Hematopoietic multipotent progenitor cell treated with erythropoietin and hydrocortisone succinate and interleukin-3 and kit ligand, for 15 days (in vitro differentiated cells): ENCODE measurements around the gene MTERF4.

Experiments used
- DNase-seq: peaks from one replicate; pipeline ENCODE4 v3.0.0-alpha.2; 2015; ENCODE audit warnings: low spot score

MTERF4 gene

DNA sequence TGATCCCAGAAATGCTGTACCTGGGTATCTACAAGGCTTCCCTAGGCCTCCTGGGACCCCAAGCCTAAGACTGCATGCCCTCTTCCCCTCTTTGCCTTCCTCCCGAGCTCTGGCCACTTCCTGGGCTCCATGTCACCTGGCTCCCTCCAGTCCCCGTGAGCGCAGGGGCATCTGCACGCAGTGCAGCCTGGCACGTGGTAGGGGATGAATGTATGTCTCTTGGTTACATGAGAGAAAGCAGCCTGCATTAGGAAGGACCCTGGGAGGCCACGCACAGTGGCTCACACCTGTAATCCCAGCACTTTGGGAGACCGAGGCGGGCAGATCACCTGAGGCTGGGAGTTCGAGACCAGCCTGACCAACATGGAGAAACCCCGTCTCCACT, 31.3 kb upstream of the MTERF4 start:
- DNase-seq: no peak

DNA sequence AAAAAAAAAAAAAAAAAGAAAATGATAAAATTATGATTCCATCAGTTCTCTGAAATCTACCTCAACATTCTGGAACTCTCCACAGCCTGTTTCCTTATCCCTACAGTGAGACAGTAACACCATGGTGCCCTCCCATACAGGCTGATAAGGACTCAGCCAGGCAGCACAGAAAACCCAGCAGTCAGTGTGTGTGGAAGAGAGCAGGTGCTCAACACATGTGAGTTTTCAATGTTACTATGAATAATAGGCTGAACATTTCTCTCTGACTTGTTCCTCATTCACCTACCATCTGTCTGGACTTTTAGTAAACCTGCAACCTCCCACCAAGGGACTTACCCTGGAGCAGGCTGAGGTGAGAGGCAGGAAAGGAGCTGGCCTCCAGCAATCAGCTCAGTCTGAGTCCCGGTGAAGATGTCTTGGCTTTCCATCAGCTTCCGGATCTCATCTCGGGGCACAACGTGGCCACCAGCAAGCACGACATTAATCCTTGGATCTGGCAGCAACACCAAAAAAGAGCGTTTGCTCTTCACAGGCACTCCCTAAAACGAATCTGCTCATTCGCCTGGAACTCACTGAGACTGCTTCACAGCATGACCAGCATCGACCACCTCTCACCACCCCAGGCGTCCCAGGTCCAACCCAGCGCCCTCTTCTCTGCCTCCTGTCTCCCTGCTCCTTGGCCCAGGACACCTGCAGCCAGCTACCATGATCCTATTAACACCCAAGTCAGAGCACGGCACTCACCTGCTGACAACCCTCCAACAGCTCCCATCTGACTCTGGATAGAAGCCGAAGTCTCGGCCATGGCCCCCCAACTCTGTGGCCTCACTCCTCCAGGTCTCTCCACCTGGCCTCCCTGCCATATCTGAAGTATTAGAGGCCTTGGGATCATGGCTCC, 30.7 kb upstream of the MTERF4 start:
- DNase-seq: no peak

DNA sequence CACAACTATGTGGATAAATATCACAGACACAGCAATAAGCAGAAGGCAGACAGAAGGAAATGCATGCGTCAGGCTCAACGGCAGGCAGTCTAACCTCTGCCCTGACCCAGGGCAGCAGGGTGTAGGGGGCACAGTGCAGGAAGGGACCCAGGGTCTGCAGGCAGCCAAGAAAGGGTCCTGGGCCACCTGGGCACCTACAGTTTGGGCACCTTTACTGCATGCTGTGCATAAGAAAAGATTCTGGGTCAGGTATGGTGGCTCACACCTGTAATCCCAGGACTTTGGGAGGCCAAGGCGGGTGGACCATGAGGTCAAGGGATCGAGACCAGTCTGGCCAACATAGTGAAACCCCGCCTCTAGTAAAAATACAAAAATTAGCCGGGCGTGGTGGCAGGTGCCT, 29.4 kb upstream of the MTERF4 start:
- DNase-seq: no peak

DNA sequence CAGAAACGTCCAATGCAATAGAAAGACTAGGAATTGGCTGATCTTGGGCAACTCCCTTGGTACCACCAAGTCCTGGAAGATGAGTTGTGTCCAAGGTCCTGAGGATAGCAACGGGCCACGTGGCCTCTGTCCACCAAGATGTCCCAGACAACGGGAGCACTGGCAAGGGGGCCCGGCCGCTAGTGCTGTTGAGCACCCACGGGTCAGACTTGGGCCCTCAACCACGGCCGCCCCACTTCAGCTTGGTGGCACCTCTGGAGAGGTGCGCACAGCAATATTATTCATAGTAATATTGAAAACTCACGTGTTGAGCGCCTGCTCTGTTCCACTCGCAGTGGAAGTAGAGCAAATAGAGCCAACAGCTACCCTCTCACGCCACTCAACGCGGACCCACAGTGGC, 28.2 kb upstream of the MTERF4 start:
- DNase-seq: no peak

DNA sequence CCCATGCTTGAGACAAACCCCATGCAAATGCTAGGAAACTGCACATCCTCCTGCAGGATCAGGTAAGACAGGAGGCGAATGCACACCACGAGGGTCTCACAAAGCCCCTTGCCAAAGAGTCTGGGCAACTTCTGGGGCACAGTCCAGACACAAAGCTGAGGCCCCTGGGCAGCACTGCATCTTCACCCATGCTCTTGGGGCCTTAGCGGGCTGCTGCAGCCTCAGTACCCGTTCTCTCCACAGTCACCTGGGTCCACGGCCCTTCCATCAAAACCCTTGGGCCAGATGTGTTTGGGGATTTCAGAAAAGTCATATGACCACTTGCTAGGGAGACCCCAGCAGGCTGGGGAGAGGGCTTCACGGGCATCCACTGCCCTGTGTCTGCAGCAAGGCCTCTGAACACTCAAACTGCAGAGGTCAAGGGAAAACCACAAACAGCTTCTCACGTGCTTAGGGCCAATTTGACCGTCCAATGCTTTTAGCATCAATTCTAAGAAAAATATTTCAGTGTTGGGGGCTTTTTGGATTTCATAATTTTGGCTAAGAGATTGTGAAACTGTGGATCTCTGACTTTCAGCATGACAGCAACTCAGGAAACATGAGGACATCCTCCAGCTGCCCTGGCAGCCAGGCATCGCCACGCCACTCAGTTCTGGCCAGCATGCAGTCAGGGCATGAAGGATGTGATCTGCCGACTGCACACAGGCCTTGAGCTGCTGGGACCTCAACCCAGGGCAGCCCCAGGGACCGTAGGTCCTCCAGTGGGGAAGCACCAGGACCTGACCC, 27.2 kb upstream of the MTERF4 start:
- DNase-seq: no peak

DNA sequence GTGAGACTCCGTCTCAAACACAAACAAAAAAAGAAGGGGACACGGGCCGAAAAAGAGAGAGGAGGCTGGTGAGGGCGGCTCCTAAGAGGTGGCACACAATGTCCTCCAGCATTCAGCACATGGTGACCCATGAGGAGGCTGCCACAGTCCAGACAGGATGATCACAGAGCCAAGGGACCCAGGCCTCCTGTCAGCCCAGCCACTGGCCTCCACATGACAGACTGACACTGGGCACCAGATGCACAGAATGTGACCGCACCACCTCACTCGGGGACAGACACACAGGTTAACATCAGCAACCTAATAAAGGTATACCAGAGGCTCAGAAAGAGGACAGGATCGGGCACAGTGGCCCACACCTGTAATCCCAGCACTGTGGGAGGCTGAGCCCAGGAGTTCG, 26.2 kb upstream of the MTERF4 start:
- DNase-seq: no peak

DNA sequence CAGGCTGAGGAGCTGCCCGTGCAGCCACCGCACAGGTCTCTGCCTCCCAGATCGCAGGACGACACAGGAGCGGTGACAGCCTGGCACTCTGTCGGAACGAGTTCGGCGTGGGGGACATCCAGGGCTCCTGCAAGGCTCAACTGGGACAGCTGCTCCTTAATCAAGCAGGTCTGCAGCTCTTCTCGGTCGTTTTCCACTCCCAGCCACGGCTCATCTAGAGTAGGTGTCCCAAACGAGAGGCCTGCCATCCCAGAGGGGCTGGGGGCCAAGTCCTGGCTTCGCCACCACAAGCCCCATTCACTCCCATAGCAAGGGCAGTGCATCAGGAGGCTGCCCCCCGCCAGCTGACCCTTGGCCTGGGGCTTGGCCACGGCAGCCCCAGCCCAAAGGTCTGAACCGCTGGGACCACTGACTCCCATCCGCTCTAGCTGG, 24.7 kb upstream of the MTERF4 start:
- DNase-seq: no peak

DNA sequence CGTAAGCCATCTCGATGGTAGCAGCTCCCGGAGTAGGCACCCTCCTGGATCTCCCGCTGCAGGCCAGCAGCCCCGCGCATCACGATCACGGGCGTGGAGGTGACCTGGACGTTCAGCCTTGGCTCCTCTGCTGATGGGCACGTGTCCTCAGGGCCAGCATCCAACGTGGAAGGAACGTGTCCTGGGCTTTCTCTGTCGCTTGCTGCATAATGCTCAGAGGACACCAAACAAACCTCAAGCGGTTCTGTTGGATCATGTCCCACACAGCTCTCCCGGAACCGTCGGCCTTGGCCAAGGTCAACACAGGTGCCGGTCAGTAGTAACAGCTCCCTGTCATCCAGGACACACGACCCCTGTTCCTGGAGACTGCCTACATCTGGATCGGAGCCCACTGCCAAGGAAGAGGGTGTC, 24.1 kb upstream of the MTERF4 start:
- DNase-seq: no peak

DNA sequence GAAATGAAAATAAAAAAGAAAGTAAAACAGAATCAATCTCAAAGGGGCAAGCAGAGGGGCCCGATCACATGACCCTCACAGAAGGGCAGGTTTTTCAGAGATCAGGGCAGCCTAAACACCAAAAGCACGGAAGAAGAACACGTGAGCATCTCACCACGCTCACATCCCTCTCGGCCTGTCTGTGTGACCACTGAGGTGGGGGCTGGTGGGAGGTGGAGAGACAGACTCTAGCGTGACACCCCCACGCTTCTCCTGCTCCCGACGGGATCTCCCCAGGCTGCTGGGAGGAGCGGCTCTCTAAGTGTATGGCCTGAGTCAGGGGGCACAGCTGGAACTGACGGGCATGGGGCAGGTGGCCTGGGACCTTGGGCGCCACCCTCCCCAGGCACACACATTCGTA, 23.5 kb upstream of the MTERF4 start:
- no peak for DNase-seq

DNA sequence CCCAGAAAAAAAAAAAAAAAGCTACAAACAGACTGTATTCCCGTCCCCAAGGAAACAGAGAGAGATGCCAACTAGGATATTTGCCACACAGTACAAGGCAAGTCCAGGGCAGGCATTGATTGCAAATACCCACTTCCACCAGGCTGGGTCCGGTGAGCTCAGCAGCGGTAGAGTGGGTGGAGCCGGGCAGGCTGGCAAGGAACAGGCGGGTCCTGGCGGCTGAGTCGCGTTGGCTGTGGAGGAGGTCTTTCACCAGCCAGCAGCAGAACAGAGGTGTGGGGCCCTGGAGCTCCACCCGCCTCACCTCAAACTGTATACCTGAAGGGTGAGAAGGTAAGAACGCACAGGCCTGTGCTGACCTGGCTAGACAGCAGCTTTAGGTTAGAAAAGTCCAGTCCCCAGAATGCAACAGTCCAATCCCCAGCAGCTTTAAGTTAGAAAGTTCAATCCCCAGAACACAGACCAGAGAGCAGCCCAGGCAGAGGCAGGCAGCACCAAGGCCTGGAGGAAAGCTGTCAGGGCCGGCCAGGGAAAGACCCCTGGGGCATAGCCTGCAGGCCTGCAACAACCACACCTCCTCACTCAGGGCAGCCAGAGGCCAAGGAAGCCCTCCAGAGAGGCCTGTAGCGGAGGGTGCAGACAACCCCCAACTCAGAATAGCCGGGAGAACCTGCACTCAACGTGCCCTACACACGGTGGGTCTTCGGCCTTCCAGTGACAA, 21.9 kb upstream of the MTERF4 start:
- no peak for DNase-seq

DNA sequence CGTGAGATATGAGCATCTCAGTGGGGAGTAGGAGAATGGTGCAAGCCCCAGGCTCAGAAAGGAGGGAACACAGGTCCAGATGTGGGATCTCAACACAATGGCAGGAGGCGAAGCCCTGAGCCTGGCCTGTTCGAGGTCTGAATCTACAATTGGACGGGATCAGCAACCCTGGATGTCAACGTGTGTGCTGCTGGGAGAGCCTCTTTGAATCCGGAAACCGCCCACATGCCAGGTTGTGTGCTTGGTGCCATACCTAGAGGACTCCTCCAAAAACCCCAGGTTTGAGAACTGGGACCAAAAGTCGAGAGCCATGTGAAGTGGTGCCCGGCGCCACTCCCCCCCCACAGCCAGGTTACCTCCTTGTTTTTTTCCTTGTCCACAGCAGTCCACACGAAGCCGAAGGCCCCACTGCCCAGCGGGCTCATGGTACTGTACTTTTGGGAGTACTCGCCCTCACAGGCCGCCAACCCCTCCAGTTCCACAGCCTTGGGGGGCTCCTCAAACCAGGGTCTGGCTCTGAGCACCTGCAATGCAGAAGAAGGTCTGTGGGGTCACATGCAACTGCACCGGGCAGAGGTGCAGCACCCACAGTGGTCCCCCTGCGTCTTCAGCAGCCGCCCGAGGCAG, 20.4 kb upstream of the MTERF4 start:
- no peak for DNase-seq

DNA sequence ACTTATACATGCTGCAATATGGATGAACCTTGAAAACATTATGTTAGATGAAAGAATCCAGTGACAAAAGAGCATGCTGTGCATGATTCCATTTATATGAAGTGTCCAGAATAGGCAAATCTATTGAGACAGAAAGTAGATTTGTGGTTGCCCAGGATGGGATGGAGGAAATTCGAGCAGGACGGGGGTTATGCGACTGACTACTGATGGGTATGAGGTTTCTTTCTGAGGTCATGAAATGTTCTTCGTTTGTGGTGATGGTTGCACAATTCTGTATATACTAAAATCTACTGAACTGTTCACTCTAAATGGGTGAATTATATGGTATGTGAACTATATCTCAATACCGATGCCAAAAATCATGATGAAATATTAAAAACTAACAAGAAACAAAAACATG, 18.9 kb upstream of the MTERF4 start:
- DNase-seq: no peak

DNA sequence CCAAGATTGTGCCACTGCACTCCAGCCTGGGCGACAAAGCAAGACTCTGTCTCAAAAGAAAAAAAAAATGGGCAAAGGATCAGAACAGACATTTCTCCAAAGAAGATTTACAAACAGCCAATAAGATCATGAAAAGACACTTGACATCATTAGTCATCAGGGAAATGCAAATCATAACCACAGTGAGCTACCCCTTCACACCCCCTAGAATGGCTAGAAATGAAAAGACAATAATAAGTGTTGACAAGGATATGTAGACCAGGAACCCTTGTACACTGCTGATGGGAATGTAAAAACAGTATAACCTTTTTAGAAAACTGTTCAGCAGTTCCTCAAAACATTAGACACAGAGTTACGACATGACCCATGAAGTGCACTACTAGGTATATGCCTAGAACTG, 18.4 kb upstream of the MTERF4 start:
- no peak for DNase-seq

DNA sequence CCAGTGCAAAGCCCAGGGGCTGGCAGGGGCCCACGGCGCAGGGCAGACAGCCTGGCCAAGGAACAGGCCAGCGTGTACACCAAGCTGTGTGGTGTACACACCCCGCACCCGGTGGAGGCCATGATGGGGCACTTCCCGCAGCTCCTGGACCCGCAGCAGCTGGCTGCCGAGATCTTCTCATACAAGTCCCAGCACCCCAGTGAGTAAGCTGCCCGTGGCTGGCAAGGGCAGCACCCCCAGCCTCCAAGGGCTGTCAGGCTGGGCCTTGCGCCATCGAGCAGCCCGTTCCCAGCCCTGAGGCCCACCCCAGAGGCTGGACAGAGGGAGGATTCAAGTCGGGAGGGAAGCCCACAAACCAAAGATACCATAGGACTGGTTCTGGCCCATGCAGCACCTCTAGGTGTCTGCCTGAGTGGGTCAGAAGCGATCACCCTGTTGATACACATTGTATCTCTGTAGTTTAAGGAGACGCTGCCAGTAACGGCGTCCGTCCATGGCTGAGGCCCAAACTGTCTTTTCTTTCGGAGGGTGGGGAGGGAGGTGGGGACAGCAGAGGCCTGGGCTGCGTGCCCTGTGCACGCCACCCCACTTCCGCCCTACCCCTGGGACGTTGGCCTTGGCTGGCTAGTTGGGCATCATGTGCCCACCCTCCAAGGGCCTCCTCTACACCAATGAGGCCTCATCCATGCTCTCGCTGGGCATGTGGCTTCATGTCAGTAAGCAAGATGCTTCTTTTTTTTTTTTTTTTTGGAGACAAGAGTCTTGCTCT, 16.8 kb upstream of the MTERF4 start:
- DNase-seq: no peak

DNA sequence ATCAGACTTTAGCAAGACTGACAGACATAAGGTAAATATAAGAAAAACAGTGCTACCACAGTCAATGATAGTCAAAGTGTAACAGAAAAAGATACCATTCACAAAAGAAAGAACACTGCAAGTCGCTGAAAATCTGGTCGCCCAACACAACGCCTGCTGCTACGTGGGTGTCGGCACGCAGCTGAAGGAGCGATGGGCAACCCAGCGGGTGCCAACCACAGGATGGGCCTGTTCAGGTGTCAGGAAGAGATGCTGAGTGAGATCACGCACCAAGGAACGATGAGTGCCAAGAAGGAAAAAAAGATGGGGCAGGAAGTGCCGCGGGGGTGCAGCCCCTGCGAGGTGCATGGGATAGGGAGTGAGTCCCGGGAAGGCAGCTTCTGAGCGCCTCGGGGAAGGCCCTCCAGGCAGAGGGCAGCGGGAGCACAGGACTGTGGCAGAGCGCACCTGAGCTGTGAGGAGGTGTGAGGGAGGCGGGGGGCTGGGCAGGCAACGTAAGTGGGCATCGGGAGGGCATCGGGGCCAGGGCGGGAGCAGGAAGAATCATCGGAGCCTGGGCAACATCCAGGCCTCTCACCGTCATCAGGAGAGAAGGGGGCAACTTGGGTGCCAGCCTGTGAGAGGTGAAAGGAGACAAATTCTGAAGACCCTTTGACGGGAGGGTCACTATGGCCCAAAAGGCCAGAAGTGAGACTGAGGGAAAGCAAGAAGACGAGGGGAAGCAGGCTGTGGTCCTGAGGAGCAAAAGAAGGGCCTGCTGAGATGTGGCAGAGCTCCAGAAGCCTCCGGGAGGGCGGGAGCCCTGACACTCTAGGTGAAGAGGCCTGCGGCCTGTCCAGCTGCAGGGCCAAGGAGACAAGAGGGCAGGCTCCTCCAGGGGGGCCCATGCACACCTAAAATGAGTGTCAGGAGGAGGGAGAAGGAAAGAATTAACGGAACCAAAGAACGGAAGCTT, 14.8 kb upstream of the MTERF4 start:
- DNase-seq: no peak

DNA sequence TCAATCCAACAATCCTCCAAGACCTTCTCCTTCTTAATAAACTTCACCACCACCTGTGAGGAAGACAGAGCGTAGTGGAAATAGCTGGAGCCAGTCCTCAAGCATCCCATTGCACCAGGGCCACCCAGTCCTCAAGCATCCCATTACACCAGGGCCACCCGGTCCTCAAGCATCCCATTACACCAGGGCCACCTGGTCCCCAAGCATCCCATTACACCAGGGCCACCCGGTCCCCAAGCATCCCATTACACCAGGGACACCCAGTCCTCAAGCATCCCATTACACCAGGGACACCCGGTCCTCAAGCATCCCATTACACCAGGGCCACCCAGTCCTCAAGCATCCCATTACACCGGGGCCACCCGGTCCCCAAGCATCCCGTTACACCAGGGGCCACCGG, 13.3 kb upstream of the MTERF4 start:
- no peak for DNase-seq

DNA sequence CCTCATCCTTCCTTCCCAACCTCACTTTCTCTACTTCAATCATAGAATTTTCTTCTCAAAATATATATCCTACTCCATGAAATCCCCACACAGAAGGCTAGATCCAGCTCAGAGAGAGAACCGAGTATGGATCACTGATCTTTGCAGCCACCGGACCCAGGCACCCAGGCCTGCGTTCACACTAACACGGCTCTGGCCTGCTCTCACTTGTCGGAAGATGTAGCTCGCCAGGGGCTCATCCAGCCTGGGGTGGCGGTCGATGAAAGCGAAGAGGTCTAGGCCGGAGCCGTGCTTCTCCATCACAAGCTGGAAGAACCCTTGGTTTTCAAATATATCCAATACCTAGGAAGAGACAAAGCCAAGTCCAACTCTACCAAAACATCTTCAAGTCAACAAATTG, 12.7 kb upstream of the MTERF4 start:
- DNase-seq: no peak

DNA sequence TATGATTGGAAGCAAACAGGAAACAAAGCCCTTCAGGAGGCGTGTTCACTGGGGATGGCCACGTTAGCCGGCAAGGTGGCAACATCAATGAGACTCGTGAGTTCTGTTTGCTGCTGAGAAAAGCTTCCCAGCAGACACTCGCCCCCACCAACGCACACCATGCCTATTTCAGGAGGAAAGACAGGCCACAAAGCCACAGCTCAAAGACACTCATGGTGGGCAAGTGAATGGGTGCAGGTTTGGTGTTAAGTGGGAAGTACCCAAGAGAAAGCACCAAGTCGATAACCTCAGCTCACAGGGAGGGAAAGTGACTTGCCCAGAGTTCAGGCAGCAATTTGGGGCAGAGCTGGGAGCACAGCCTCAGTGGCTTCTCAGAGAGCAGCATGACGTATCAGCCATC, 10.5 kb upstream of the MTERF4 start:
- DNase-seq: no peak

DNA sequence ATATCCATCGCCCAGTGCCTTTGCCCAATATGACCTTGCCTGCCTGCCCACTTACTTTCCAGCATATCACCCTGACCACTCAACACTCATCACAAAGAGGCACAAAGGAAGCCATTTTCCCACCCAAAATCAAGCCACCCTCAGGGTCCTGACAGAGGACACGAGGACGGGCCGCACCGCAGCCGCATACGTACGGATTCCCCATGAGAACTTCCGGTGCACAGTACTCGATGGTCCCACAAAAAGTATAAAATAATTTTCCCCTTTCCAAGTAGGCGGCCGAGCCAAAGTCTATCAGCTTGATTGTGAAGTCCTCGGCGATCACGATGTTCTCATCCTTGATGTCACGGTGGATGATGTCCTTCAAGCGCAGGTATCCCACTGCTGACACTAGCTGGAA, 10.0 kb upstream of the MTERF4 start:
- no peak for DNase-seq

DNA sequence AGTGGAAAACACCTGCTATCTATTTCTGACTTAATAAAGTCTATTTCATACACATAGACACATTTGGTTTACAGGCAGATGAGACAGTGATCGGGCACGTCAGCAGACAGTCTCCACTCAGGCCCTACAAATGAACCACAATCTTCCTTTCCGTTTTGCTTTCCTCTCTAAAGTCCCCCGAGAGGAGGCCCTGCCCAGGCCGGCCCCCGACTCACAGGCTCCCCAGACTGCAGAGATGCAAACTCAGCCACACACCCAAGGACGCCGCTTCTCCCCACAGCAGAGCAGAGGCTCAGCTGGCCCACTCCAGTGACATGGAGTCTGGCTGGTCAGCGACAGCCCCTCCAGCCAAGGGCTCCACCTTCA, 9.3 kb upstream of the MTERF4 start:
- DNase-seq: no peak
